ENCODE measurements around the gene PLEKHA1. TPM values are rescaled to one million over a fixed set of nuclear protein-coding genes. Genes with fewer than 3 reads are reported as not detected.

The PLEKHA1 gene
- total and polyA plus RNA-seq, 2 donors (not counting 1 experiment from before 2014, with no cell fraction given), result 9.0 to 34.0 TPM

GRCh38 chr10:122446668-122447423 is 72.3 kb downstream of the PLEKHA1 start:
- no peak for DNase-seq
- intact Hi-C loops (cut with micrococcal nuclease), result no loop called here
- H3K4me3 Mint-ChIP-seq, result no peak overlapping the region
- no peak overlapping the region for H3K4me2 ChIP-seq (replicated peaks; ENCODE audit: low read depth, low read length, poor library complexity, severe bottlenecking)
- H3K36me3 ChIP-seq (replicated peaks in 1 of 2; ENCODE audit: control extremely low read depth in 1 of 2, control insufficient read depth in 1 of 2, extremely low read depth in 1 of 2, insufficient read depth in 2 of 2, low read length in 1 of 2), result no peaks in the 10 kb centered on the region
- no peaks in the 10 kb centered on the region for H3K79me2 ChIP-seq (ENCODE audit: control insufficient read depth, insufficient read depth, low read length)
- ChIA-PET CTCF (interaction anchor here (0.7 kb wide), 1 partner anchor 12 kb away, joined by 3 read pairs; no protein-coding TSS in a partner anchor), POLR2A (no interaction called here)
- no peak overlapping the region for H3K27ac ChIP-seq (ENCODE audit: low read length in 2 of 2)
- no peak overlapping the region for H3K9ac ChIP-seq (ENCODE audit: low read length)
- no peak for ATAC-seq (ENCODE audit: low read depth)
- H3K27me3 Mint-ChIP-seq, result peaks cover 42% of the 10 kb centered on the region
- H3K4me1 Mint-ChIP-seq, result no peaks in the 10 kb centered on the region
- peaks cover 0 to 5% (median 0%) of the 10 kb centered on the region in 4 experiments for H3K27me3 ChIP-seq (replicated peaks in 1 of 4; ENCODE audit: control extremely low read depth in 1 of 4, control insufficient read depth in 3 of 4, insufficient read depth in 4 of 4, low read length in 3 of 4)
- H3K9me3 Mint-ChIP-seq (ENCODE audit: insufficient read depth), result no peaks in the 10 kb centered on the region
- no peaks in the 10 kb centered on the region for H4K20me1 ChIP-seq (ENCODE audit: control insufficient read depth, insufficient read depth, low read length, poor library complexity, severe bottlenecking)
- H3K4me1 ChIP-seq (ENCODE audit: control insufficient read depth in 2 of 2, insufficient read depth in 2 of 2, low read length in 2 of 2), result no peaks in the 10 kb centered on the region
- no peak overlapping the region for H3K4me3 ChIP-seq (ENCODE audit: control extremely low read depth in 1 of 5, extremely low read depth in 1 of 5, insufficient read depth in 1 of 5, low read depth in 2 of 5, low read length in 4 of 5)
- H2AFZ ChIP-seq (ENCODE audit: insufficient read depth, low read depth, low read length, poor library complexity, severe bottlenecking), result no peak overlapping the region
- H3K9me3 ChIP-seq (ENCODE audit: control extremely low read depth in 1 of 3, control insufficient read depth in 2 of 3, insufficient read depth in 1 of 3, low read length in 2 of 3), result peaks cover 0 to 1% (median 0%) of the 10 kb centered on the region in 3 donors
- no CpG with 5 or more reads among the region's 2 CpGs for WGBS (ENCODE audit: insufficient coverage)
- TF ChIP-seq CTCF (IDR thresholded peaks at IDR 0.05) (no peak), EZH2 (IDR thresholded peaks at IDR 0.05; ENCODE audit: borderline replicate concordance, insufficient read depth, low read depth, low read length, poor library complexity, severe bottlenecking) (no peak)
- no peak overlapping the region for H3K27ac Mint-ChIP-seq

- Histone ChIP-seq H4K20me1 (ENCODE audit: control insufficient read depth, insufficient read depth, low read length, poor library complexity, severe bottlenecking) (no peaks in the 10 kb centered on the region), H3K79me2 (ENCODE audit: control insufficient read depth, insufficient read depth, low read length) (no peaks in the 10 kb centered on the region), H3K9ac (ENCODE audit: low read length) (no peak overlapping the region), H3K4me2 (replicated peaks; ENCODE audit: low read depth, low read length, poor library complexity, severe bottlenecking) (no peak overlapping the region), H3K4me3 (ENCODE audit: control extremely low read depth in 1 of 5, extremely low read depth in 1 of 5, insufficient read depth in 1 of 5, low read depth in 2 of 5, low read length in 4 of 5) (no peak overlapping the region), H3K27me3 (replicated peaks in 1 of 4; ENCODE audit: control extremely low read depth in 1 of 4, control insufficient read depth in 3 of 4, insufficient read depth in 4 of 4, low read length in 3 of 4) (peaks cover 0 to 6% (median 2%) of the 10 kb centered on the region in 4 experiments), H3K27ac (ENCODE audit: low read length in 2 of 2) (no peak overlapping the region), H3K9me3 (ENCODE audit: control extremely low read depth in 1 of 3, control insufficient read depth in 2 of 3, insufficient read depth in 1 of 3, low read length in 2 of 3) (peaks cover 0 to 4% (median 1%) of the 10 kb centered on the region in 3 donors), H3K36me3 (replicated peaks in 1 of 2; ENCODE audit: control extremely low read depth in 1 of 2, control insufficient read depth in 1 of 2, extremely low read depth in 1 of 2, insufficient read depth in 2 of 2, low read length in 1 of 2) (no peaks in the 10 kb centered on the region), H3K4me1 (ENCODE audit: control insufficient read depth in 2 of 2, insufficient read depth in 2 of 2, low read length in 2 of 2) (no peaks in the 10 kb centered on the region), H2AFZ (ENCODE audit: insufficient read depth, low read depth, low read length, poor library complexity, severe bottlenecking) (no peak overlapping the region)
- H3K27ac Mint-ChIP-seq, result no peak overlapping the region
- no peaks in the 10 kb centered on the region for H3K4me1 Mint-ChIP-seq
- peaks cover 42% of the 10 kb centered on the region for H3K27me3 Mint-ChIP-seq
- ATAC-seq (ENCODE audit: low read depth) (no peak), DNase-seq (no peak)
- POLR2A ChIA-PET, result no interaction called here
- H3K4me3 Mint-ChIP-seq, result no peak overlapping the region
- H3K9me3 Mint-ChIP-seq (ENCODE audit: insufficient read depth), result no peaks in the 10 kb centered on the region
- 93% methylated on average over 3 of the region's 3 CpGs for WGBS (ENCODE audit: insufficient coverage)
- CTCF ChIA-PET, result interaction anchor here (1.0 kb wide), 1 partner anchor 150 kb away, joined by 4 read pairs; no protein-coding TSS in a partner anchor
- no peak for TF ChIP-seq CTCF (IDR thresholded peaks at IDR 0.05)
- no peak for TF ChIP-seq EZH2 (IDR thresholded peaks at IDR 0.05; ENCODE audit: borderline replicate concordance, insufficient read depth, low read depth, low read length, poor library complexity, severe bottlenecking)
- intact Hi-C loops (cut with micrococcal nuclease), result no loop called here
These were observed 74.1 kb downstream of the PLEKHA1 start for GRCh38 chr10:122448600-122448999.

Data from B cell (primary cell).